HL-60 (cell line): ENCODE data around the gene DOCK2.

ENCODE experiments used
- DNase-seq, 2 experiments: peaks; one replicate each; pipeline ENCODE4 v3.0.0-alpha.2; 2010 to 2020; ENCODE audit warnings: low read depth in 1 of 2, low spot score in 1 of 2
- H3K27ac ChIP-seq: fragments of 250-450 bp; sonication (Bioruptor Pico); replicated peaks from 2 replicates; pipeline ENCODE4 v1.5.1; 2020; ENCODE audit warnings: mild to moderate bottlenecking, moderate library complexity
- H3K27me3 ChIP-seq: fragments of 250-450 bp; sonication (Bioruptor Pico); 2 replicates; pipeline ENCODE4 v1.5.1; 2021; ENCODE audit warnings: mild to moderate bottlenecking, moderate library complexity; ENCODE audit not compliant: insufficient read depth, poor library complexity, severe bottlenecking
- H3K4me3 ChIP-seq: replicated peaks from 2 replicates; pipeline ENCODE4 v1.5.1; 2011; ENCODE audit warnings: mild to moderate bottlenecking, control low read depth, low read length; ENCODE audit not compliant: insufficient read depth
- GABPA ChIP-seq: IDR thresholded peaks from 2 replicates; pipeline ENCODE4 v1.6.1; 2012; ENCODE audit warnings: low read depth
- POLR2AphosphoS5 ChIP-seq: IDR thresholded peaks from 2 replicates; pipeline ENCODE4 v1.6.1; 2012; ENCODE audit warnings: low read depth
- SPI1 ChIP-seq: IDR thresholded peaks from 2 replicates; pipeline ENCODE4 v1.6.1; 2012; ENCODE audit warnings: low read depth, mild to moderate bottlenecking, borderline replicate concordance
- TF ChIP-seq, protein P1 (sequence below): IDR thresholded peaks from 2 replicates; pipeline ENCODE4 v1.6.1; 2012; ENCODE audit warnings: low read depth; ENCODE audit not compliant: insufficient replicate concordance
- TF ChIP-seq, protein P2 (sequence below): IDR thresholded peaks from one replicate; pipeline ENCODE4 v1.5.1; 2011; ENCODE audit warnings: low read length, control low read depth, inconsistent platforms; ENCODE audit not compliant: insufficient read depth

DOCK2 gene

DNA sequence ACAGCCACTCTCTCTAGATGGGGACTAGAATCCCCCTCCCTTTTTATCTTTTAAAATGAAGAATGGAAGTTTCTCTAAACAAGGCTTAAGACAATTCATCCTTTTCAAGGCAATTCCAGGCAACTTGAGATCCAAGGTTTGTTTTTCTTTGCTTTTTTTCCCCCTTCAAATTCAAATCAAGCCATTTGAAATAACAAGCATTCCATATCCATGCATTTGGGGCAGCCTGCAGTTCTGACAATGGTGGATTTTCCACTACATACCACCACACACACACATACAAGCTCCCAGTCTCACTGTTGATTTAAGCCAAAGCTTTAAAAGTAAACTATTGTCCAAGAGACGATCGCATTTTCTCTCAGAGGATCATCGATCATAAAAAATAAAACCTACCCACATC, 342.8 kb downstream of the DOCK2 start:
- no peak overlapping the region for H3K27ac ChIP-seq
- no peak overlapping the region for H3K4me3 ChIP-seq
- TF ChIP-seq POLR2AphosphoS5 (no peak), GABPA (no peak)
- TF ChIP-seq, protein P1, sequence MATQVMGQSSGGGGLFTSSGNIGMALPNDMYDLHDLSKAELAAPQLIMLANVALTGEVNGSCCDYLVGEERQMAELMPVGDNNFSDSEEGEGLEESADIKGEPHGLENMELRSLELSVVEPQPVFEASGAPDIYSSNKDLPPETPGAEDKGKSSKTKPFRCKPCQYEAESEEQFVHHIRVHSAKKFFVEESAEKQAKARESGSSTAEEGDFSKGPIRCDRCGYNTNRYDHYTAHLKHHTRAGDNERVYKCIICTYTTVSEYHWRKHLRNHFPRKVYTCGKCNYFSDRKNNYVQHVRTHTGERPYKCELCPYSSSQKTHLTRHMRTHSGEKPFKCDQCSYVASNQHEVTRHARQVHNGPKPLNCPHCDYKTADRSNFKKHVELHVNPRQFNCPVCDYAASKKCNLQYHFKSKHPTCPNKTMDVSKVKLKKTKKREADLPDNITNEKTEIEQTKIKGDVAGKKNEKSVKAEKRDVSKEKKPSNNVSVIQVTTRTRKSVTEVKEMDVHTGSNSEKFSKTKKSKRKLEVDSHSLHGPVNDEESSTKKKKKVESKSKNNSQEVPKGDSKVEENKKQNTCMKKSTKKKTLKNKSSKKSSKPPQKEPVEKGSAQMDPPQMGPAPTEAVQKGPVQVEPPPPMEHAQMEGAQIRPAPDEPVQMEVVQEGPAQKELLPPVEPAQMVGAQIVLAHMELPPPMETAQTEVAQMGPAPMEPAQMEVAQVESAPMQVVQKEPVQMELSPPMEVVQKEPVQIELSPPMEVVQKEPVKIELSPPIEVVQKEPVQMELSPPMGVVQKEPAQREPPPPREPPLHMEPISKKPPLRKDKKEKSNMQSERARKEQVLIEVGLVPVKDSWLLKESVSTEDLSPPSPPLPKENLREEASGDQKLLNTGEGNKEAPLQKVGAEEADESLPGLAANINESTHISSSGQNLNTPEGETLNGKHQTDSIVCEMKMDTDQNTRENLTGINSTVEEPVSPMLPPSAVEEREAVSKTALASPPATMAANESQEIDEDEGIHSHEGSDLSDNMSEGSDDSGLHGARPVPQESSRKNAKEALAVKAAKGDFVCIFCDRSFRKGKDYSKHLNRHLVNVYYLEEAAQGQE = no peak
- DNase-seq = no peak
- H3K27me3 ChIP-seq = no peaks in the 10 kb centered on the region

DNA sequence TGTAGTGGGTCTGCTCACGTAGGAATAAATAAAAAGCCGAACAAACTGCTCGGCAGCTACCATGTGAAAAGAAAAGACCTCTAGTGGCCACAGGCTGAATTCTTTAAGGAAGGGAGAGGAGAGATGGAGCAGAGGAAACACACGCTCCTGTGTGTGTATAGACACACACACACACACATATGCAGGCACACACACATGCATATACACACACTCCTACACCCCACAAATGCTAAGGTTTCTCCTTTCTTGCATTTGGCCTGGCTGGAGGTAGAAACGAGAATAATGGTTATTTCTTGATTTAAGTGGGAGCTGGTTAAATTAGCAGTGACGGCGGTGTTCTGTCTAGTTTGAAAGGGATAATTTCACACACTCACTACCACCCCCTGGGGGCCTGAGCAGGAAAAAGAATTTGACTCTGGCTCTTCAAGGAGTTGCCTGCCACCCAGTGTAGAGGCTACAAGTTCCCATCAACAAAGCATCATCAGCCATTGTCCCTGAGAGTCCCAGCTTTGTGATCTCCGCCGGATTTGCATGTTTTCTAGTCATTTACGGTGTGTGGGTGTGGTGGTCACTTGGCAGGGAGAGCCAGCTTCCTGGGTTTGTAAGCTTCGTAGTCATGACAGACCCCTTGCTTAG, 343.5 kb downstream of the DOCK2 start, which contains the start of gene INSYN2B:
INSYN2B (minus strand) TSS at position 78 of the 636 bp plus-strand sequence. CDS start 96,597 bp downstream, outside the sequence.
- DNase-seq = peak in 1 of 2 experiments; percentile 40
- no peak within 1 kb of the TSS for H3K4me3 ChIP-seq
- TF ChIP-seq GABPA (no peak), SPI1 (no peak), POLR2AphosphoS5 (no peak)
- TF ChIP-seq, protein P2, sequence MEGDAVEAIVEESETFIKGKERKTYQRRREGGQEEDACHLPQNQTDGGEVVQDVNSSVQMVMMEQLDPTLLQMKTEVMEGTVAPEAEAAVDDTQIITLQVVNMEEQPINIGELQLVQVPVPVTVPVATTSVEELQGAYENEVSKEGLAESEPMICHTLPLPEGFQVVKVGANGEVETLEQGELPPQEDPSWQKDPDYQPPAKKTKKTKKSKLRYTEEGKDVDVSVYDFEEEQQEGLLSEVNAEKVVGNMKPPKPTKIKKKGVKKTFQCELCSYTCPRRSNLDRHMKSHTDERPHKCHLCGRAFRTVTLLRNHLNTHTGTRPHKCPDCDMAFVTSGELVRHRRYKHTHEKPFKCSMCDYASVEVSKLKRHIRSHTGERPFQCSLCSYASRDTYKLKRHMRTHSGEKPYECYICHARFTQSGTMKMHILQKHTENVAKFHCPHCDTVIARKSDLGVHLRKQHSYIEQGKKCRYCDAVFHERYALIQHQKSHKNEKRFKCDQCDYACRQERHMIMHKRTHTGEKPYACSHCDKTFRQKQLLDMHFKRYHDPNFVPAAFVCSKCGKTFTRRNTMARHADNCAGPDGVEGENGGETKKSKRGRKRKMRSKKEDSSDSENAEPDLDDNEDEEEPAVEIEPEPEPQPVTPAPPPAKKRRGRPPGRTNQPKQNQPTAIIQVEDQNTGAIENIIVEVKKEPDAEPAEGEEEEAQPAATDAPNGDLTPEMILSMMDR = no peak

DNA sequence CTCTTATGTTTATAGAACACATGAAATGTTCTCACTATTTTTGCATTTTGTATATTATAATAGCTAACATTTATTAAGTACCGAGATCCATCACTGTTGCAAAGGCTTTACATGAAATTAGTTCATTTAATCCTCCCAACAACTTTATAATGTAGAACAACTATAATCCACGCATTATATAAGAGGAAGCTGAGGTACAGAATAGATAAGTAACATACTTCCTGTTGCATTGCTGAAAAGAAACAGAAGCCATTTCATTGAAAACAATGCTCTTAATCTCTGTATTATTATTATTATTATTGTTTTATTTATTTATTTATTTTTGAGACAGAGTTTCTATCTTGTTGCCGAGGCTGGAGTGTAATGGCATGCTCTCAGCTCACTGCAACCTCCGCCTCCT, 351.1 kb downstream of the DOCK2 start:
- no peak for DNase-seq
- TF ChIP-seq SPI1 (no peak), GABPA (no peak), POLR2AphosphoS5 (no peak)
- TF ChIP-seq, protein P2 = no peak
- TF ChIP-seq, protein P1 = no peak
- no peak overlapping the region for H3K27ac ChIP-seq
- no peak overlapping the region for H3K4me3 ChIP-seq
- no peaks in the 10 kb centered on the region for H3K27me3 ChIP-seq

More for the DNA sequence above, 343.5 kb downstream of the DOCK2 start, which contains the start of gene INSYN2B:
- no peak within 1 kb of the TSS for H3K27ac ChIP-seq
- H3K27me3 ChIP-seq = no peaks in the 10 kb centered on the region

DNA sequence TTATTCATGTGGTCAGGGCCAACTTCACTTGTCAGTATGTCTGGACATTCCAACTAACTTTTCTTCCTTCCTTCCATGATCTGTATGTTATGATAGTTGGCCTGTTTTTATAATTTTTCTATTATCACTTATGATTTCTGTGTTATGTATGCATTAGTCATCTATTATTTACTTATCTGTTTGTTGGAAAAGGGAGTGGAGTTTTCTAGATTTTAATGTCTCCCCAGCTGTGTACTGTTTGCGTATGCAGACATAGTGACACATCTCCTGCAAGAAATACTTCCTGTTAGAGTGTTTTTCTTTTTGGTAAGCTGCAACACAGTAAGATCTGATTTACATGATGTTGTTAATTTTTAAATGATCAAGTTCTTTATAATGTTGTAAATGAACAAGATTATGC, 351.9 kb downstream of the DOCK2 start:
- H3K27me3 ChIP-seq = no peaks in the 10 kb centered on the region
- no peak for DNase-seq
- H3K27ac ChIP-seq = no peak overlapping the region
- H3K4me3 ChIP-seq = no peak overlapping the region
- TF ChIP-seq, protein P1 = no peak
- no peak for TF ChIP-seq POLR2AphosphoS5
- TF ChIP-seq, protein P2 = no peak
